Activated CD8-positive, alpha-beta memory T cell treated with anti-CD3 and anti-CD28 coated beads, Interleukin-2, amount 50 U/mL, for 1 hour (primary cell): ENCODE measurements around the gene SFPQ.
"Not testable (repeated sequence)": the region's sequence is repeated elsewhere in the genome, so short reads cannot be mapped to it uniquely, and the experiment has no call there.

Source experiments
- DNase-seq: peaks from one replicate; pipeline ENCODE4 v3.0.0-alpha.2; 2020; ENCODE audit errors: extremely low read depth

The SFPQ gene, protein sequence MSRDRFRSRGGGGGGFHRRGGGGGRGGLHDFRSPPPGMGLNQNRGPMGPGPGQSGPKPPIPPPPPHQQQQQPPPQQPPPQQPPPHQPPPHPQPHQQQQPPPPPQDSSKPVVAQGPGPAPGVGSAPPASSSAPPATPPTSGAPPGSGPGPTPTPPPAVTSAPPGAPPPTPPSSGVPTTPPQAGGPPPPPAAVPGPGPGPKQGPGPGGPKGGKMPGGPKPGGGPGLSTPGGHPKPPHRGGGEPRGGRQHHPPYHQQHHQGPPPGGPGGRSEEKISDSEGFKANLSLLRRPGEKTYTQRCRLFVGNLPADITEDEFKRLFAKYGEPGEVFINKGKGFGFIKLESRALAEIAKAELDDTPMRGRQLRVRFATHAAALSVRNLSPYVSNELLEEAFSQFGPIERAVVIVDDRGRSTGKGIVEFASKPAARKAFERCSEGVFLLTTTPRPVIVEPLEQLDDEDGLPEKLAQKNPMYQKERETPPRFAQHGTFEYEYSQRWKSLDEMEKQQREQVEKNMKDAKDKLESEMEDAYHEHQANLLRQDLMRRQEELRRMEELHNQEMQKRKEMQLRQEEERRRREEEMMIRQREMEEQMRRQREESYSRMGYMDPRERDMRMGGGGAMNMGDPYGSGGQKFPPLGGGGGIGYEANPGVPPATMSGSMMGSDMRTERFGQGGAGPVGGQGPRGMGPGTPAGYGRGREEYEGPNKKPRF

GRCh38 chr1:35192853-35193664, at the start of gene SFPQ:
TSS of gene SFPQ (minus strand) at chr1:35193145. CDS start at chr1:35193049, 96 bp downstream.
- DNase-seq, result peak; percentile 96

GRCh38 chr1:35236772-35237171, 43.8 kb upstream of the SFPQ start:
- not testable (repeated sequence) for DNase-seq

DNA sequence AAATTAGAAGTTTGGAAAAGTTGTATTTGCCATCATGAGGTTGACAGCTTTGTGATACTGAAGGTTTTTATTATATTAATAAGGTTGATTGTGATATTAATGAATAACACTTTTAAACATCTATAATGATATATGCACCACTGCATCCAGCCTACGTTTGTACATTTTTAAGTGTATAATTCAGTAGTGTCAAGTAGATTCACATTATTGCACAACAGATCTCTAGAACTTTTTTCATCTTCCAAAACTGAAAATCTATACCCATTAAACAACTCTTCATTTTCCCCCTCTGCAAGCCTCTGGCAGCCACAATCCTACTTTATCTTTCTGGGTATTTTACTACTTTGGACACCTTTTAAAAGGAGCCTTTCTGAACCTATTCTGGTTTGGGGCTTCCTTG, 38.3 kb upstream of the SFPQ start:
- DNase-seq, result no peak

DNA sequence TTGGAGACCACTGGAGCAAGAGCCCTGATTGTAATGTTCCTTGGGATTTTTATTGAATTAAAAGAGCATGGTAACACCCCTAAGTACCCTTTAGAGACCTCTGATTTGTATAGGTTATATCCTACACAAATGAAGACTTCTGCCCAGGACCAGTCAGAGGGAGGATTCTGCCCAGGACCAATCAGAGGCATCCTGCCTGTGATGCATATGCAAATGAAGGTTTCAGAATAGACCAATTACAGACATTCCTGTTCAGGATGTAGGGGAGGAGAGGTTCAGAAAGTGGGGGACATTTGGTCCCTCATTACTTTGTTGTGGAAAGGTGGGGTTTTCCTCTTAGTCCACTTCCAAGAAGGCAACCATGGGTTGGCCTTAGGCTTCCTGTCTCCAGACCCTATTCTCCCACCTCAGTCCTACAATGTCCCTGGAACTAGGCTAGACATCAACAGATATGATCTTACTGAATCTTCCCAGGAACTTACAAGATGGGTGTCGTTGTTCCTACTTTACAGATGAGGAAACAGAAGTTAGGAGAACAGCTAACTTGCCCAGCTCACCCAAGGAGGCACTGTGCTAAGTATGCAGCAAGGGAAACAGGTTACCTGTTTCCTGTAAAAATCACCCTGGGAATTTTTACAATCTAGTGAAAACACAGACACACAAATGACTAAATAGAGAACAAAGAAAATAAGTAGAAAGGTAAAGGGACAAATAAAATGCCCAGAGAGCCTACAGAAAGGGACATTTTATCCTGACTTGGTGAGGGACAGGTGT, 36.8 kb upstream of the SFPQ start:
- no peak for DNase-seq

DNA sequence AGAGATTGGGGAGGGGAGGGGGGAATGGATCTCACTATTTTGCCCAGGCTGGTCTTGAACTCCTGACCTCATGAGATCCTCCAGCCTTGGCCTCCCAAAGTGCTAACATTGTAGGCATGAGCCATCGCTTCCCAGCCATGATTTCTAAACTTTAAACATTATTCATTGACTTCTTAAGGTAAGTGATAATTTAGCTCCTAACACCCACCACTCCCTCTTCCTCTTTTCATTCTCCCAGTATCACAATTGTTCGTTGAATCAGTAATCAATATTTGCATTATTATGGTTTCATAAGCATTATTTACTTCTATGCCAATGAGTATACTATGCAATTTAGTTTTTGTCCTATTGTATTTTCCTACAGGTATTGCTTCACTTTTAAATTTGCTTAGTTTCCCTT, 33.6 kb upstream of the SFPQ start:
- no peak for DNase-seq

- DNase-seq, result no peak
These were observed 30.2 kb upstream of the SFPQ start for GRCh38 chr1:35223084-35223630.

- DNase-seq, result no peak
These were observed 29.6 kb upstream of the SFPQ start for GRCh38 chr1:35222322-35223083.

DNA sequence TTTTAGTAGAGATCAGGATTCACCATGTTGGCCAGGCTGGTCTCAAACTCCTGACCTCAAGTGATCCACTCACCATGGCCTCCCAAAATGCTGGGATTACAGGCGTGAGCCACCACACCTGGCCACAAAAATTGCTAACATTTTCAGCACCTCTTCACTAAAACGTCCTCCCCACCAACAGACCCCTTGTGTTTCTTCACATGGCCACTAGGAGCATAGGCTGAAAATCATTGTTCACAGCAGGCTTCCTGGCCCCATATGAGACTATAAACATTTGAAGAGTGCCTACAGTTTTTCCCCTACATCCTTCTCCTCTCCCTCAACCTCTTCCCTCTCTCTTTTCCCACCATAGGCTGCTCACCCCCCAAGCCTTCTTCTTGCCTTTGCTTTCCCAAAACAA, 28.0 kb upstream of the SFPQ start:
- no peak for DNase-seq

- DNase-seq, result no peak
These were observed 22.4 kb upstream of the SFPQ start for GRCh38 chr1:35215346-35215745.

- no peak for DNase-seq
These were observed 18.1 kb upstream of the SFPQ start for GRCh38 chr1:35211120-35211414.

DNA sequence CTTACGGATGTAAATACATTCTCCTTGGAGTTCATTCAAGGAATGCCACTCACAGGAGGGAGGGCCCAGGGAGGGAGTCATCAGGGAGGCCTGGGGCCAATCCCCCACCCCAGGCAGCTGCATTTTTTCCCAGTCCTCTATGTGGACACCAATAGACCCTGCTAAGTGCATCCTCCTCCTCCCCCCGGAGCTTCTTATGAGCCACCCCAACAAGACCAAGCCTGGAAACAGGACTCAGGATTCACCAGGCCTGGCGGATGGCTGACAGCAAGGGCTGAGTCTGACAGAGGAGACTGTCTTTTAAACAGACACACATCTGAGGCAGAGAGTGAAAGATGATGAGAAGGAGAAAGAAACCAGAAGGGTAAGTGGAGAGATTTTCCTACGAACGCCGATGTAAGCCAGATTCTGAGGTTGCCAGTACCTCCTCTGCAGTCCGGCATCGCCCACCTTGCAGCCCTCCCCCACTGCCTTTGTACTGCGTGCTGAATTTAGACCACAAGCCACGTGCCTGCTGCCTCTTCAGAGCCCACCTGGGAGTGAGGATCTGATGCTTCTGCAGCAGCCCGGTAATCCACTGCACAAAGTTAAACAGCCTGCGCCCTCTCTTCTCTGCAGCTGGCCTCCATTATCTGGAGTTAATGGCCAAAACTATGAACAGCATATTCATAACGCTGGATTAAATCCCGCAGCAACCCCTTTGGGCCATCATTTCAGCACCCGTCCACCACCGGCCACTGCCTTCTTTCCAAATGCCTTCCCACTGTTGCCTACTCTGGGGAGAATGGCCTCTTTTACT, 17.6 kb upstream of the SFPQ start:
- no peak for DNase-seq

DNA sequence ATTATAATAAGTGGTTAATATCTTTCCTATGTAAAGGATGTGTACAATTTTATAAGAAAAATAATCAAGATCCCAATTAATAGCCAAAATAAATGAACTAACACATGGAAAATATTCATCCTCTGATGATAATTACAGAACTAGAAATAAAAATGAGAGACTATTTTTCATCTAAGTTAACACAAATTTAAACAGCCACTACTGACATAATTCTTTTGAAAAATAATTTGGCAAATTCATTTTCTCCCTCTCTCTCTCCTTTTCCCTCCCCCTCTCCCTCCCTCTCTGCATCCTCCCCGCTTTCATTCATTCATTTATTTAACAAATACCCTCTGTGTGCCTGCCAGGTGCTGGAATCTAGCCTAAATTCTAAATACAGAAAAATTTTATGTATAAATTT, 10.3 kb upstream of the SFPQ start:
- no peak for DNase-seq

- DNase-seq, result peak; percentile 28
These were observed 9.2 kb upstream of the SFPQ start for GRCh38 chr1:35202048-35202719.

DNA sequence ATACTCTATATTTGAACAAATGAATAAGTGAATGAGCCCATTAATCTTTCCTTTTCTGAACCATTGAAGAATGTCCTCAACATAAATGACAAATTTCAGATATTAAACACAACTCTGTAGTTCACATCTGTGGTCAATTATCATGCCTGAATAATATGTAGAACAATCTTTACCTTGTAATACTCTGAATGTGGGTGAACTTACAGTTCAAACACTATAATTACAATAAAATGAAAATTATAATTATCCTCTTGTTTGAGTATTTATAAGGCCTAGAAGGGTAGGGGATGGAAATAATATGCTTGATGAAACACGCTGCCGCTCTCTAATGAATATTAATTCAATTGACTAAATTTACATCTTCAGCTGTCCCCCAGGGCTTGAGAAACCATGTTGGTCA, 8.7 kb upstream of the SFPQ start:
- no peak for DNase-seq

DNA sequence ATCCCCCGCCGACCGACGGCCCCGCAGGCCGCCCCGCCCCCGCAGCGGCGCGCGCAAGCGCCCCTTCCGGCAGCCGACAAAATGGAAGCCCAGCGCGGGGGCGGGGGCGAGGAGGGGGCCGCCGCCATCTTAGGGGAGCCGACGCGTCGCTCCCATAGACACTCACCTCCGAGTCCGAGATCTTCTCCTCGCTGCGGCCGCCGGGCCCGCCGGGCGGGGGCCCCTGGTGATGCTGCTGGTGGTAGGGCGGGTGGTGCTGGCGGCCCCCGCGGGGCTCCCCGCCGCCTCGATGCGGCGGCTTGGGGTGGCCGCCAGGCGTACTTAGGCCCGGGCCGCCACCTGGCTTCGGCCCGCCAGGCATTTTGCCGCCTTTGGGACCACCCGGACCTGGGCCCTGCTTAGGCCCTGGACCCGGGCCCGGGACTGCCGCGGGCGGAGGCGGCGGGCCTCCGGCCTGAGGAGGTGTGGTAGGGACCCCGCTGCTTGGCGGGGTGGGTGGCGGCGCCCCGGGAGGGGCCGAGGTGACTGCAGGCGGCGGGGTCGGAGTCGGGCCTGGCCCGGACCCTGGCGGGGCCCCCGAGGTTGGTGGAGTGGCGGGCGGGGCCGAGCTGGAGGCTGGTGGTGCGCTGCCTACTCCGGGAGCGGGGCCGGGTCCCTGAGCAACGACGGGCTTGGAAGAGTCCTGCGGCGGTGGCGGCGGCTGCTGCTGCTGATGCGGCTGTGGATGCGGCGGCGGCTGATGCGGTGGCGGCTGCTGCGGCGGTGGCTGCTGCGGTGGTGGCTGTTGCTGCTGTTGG, 691 bp downstream of the SFPQ start:
- peak; percentile 50 for DNase-seq

GRCh38 chr1:35191429-35192055, 1.4 kb downstream of the SFPQ start:
- DNase-seq, result no peak

GRCh38 chr1:35190784-35191183, 2.2 kb downstream of the SFPQ start:
- no peak for DNase-seq
